LNCAP (cell line): ENCODE measurements around the gene BPIFB1.

Experiments
- TF ChIP-seq, protein P1 (sequence below): fragments of 450-650 bp; IDR thresholded peaks from 2 replicates; pipeline ENCODE4 v1.5.1; 2017; ENCODE audit warnings: mild to moderate bottlenecking

Gene BPIFB1

GRCh38 chr20:33301192-33301930 lies 18.3 kb downstream of the BPIFB1 start:
- TF ChIP-seq, protein P1, sequence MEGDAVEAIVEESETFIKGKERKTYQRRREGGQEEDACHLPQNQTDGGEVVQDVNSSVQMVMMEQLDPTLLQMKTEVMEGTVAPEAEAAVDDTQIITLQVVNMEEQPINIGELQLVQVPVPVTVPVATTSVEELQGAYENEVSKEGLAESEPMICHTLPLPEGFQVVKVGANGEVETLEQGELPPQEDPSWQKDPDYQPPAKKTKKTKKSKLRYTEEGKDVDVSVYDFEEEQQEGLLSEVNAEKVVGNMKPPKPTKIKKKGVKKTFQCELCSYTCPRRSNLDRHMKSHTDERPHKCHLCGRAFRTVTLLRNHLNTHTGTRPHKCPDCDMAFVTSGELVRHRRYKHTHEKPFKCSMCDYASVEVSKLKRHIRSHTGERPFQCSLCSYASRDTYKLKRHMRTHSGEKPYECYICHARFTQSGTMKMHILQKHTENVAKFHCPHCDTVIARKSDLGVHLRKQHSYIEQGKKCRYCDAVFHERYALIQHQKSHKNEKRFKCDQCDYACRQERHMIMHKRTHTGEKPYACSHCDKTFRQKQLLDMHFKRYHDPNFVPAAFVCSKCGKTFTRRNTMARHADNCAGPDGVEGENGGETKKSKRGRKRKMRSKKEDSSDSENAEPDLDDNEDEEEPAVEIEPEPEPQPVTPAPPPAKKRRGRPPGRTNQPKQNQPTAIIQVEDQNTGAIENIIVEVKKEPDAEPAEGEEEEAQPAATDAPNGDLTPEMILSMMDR: no peak

GRCh38 chr20:33303595-33303994 lies 20.6 kb downstream of the BPIFB1 start:
- TF ChIP-seq, protein P1: no peak

DNA sequence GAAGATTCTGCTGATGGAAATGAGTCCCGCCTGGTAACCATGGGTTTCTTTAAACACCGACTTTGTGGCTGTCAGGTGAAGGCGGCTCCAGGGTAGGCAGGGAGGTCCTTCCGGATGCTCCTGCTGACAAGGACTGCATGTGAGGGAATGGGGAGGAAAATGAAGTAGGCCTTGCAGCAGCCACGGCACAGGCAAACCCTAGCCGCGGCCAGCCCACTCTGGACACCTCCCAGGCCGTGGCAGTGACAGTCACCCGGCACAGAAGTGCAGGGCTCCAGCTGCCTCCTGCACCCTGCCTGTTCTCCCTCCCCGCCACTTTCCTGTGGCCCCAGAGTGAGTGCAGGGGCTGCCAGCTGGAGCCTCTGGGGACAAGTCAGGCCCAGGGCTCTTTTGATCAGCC lies 21.0 kb downstream of the BPIFB1 start:
- TF ChIP-seq, protein P1: no peak

GRCh38 chr20:33305589-33306057 lies 22.6 kb downstream of the BPIFB1 start:
- TF ChIP-seq, protein P1: no peak

DNA sequence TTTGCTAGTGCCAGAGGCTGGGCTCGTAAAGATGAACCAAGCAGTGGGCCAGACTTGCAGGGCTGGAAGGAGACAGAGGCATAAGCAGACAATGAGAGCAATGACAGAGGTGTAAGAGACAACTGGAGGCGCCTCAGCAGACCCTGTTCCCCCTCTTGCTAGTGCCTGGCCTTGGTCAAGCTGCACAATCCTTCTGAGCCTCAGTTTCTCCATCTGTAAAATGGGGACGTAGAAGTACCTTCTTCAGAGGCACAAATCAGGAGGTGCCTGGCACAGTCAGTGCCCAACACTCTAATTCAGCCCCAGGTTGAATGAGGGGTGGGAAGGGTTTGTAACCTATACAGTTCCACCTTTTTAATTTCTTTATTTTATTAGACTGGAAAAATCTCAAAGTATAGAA lies 23.2 kb downstream of the BPIFB1 start:
- TF ChIP-seq, protein P1: no peak

GRCh38 chr20:33306807-33307206 lies 23.8 kb downstream of the BPIFB1 start:
- TF ChIP-seq, protein P1: no peak

GRCh38 chr20:33308668-33309067 lies 25.7 kb downstream of the BPIFB1 start:
- TF ChIP-seq, protein P1: no peak
